ENCODE results near the gene KCNQ2.

KCNQ2 gene

GRCh38 chr20:63417097-63417737 lies 55.2 kb downstream of the KCNQ2 start:
- Mint-ChIP-seq H3K36me3 (ENCODE audit: low read depth) (no peaks in the 10 kb centered on the region), H3K9me3 (no peaks in the 10 kb centered on the region), H3K27ac (no peak overlapping the region), H3K4me3 (no peak overlapping the region), H3K4me1 (ENCODE audit: low read depth) (no peaks in the 10 kb centered on the region), H3K27me3 (peaks cover 9% of the 10 kb centered on the region)
- intact Hi-C loops (cut with micrococcal nuclease), result no loop called here

GRCh38 chr20:63416631-63417030 lies 55.8 kb downstream of the KCNQ2 start:
- H3K36me3 Mint-ChIP-seq (ENCODE audit: low read depth), result no peaks in the 10 kb centered on the region
- intact Hi-C loops (cut with micrococcal nuclease), result no loop called here
- no peaks in the 10 kb centered on the region for H3K9me3 Mint-ChIP-seq
- peaks cover 9% of the 10 kb centered on the region for H3K27me3 Mint-ChIP-seq
- H3K4me3 Mint-ChIP-seq, result no peak overlapping the region
- H3K27ac Mint-ChIP-seq, result no peak overlapping the region
- H3K4me1 Mint-ChIP-seq (ENCODE audit: low read depth), result no peaks in the 10 kb centered on the region

GRCh38 chr20:63415647-63416391 lies 56.6 kb downstream of the KCNQ2 start:
- H3K27me3 Mint-ChIP-seq, result peaks cover 6% of the 10 kb centered on the region
- no peaks in the 10 kb centered on the region for H3K9me3 Mint-ChIP-seq
- no peak overlapping the region for H3K4me3 Mint-ChIP-seq
- no peaks in the 10 kb centered on the region for H3K4me1 Mint-ChIP-seq (ENCODE audit: low read depth)
- H3K27ac Mint-ChIP-seq, result no peak overlapping the region
- H3K36me3 Mint-ChIP-seq (ENCODE audit: low read depth), result no peaks in the 10 kb centered on the region
- intact Hi-C loops (cut with micrococcal nuclease), result no loop called here

GRCh38 chr20:63414720-63415430 lies 57.6 kb downstream of the KCNQ2 start:
- no peaks in the 10 kb centered on the region for H3K4me1 Mint-ChIP-seq (ENCODE audit: low read depth)
- intact Hi-C loops (cut with micrococcal nuclease), result no loop called here
- H3K9me3 Mint-ChIP-seq, result no peaks in the 10 kb centered on the region
- H3K36me3 Mint-ChIP-seq (ENCODE audit: low read depth), result no peaks in the 10 kb centered on the region
- no peak overlapping the region for H3K4me3 Mint-ChIP-seq
- H3K27me3 Mint-ChIP-seq, result peaks cover 3% of the 10 kb centered on the region
- H3K27ac Mint-ChIP-seq, result no peak overlapping the region

- no peak overlapping the region for H3K4me3 Mint-ChIP-seq
- H3K9me3 Mint-ChIP-seq, result no peaks in the 10 kb centered on the region
- intact Hi-C loops (cut with micrococcal nuclease), result no loop called here
- no peaks in the 10 kb centered on the region for H3K27me3 Mint-ChIP-seq
- H3K27ac Mint-ChIP-seq, result no peak overlapping the region
- no peaks in the 10 kb centered on the region for H3K36me3 Mint-ChIP-seq (ENCODE audit: low read depth)
- H3K4me1 Mint-ChIP-seq (ENCODE audit: low read depth), result no peaks in the 10 kb centered on the region
Observed at GRCh38 chr20:63413963-63414684, 58.3 kb downstream of the KCNQ2 start.

- Mint-ChIP-seq H3K27me3 (no peaks in the 10 kb centered on the region), H3K36me3 (ENCODE audit: low read depth) (no peaks in the 10 kb centered on the region), H3K27ac (no peak overlapping the region), H3K4me1 (ENCODE audit: low read depth) (no peaks in the 10 kb centered on the region), H3K4me3 (no peak overlapping the region), H3K9me3 (no peaks in the 10 kb centered on the region)
- intact Hi-C loops (cut with micrococcal nuclease), result no loop called here
Observed at GRCh38 chr20:63413323-63413722, 59.1 kb downstream of the KCNQ2 start.

GRCh38 chr20:63412889-63413288 lies 59.6 kb downstream of the KCNQ2 start:
- Mint-ChIP-seq H3K4me3 (no peak overlapping the region), H3K9me3 (no peaks in the 10 kb centered on the region), H3K27me3 (no peaks in the 10 kb centered on the region), H3K36me3 (ENCODE audit: low read depth) (no peaks in the 10 kb centered on the region), H3K4me1 (ENCODE audit: low read depth) (no peaks in the 10 kb centered on the region), H3K27ac (no peak overlapping the region)
- intact Hi-C loops (cut with micrococcal nuclease), result no loop called here

GRCh38 chr20:63411898-63412631 lies 60.4 kb downstream of the KCNQ2 start:
- Mint-ChIP-seq H3K27me3 (peaks cover 2% of the 10 kb centered on the region), H3K4me1 (ENCODE audit: low read depth) (no peaks in the 10 kb centered on the region), H3K27ac (no peak overlapping the region), H3K4me3 (no peak overlapping the region), H3K36me3 (ENCODE audit: low read depth) (no peaks in the 10 kb centered on the region), H3K9me3 (no peaks in the 10 kb centered on the region)
- intact Hi-C loops (cut with micrococcal nuclease), result no loop called here

- intact Hi-C loops (cut with micrococcal nuclease), result no loop called here
- Mint-ChIP-seq H3K27ac (no peak overlapping the region), H3K4me3 (no peak overlapping the region), H3K9me3 (no peaks in the 10 kb centered on the region), H3K27me3 (peaks cover 2% of the 10 kb centered on the region), H3K4me1 (ENCODE audit: low read depth) (no peaks in the 10 kb centered on the region), H3K36me3 (ENCODE audit: low read depth) (no peaks in the 10 kb centered on the region)
Observed at GRCh38 chr20:63411151-63411897, 61.1 kb downstream of the KCNQ2 start.

GRCh38 chr20:63409834-63410435 lies 62.5 kb downstream of the KCNQ2 start:
- Mint-ChIP-seq H3K9me3 (no peaks in the 10 kb centered on the region), H3K36me3 (ENCODE audit: low read depth) (no peaks in the 10 kb centered on the region), H3K27me3 (peaks cover 2% of the 10 kb centered on the region), H3K4me3 (no peak overlapping the region), H3K27ac (no peak overlapping the region), H3K4me1 (ENCODE audit: low read depth) (no peaks in the 10 kb centered on the region)
- intact Hi-C loops (cut with micrococcal nuclease), result no loop called here

- H3K27me3 Mint-ChIP-seq, result peaks cover 2% of the 10 kb centered on the region
- H3K9me3 Mint-ChIP-seq, result no peaks in the 10 kb centered on the region
- intact Hi-C loops (cut with micrococcal nuclease), result no loop called here
- H3K36me3 Mint-ChIP-seq (ENCODE audit: low read depth), result no peaks in the 10 kb centered on the region
- H3K27ac Mint-ChIP-seq, result no peak overlapping the region
- no peak overlapping the region for H3K4me3 Mint-ChIP-seq
- H3K4me1 Mint-ChIP-seq (ENCODE audit: low read depth), result no peaks in the 10 kb centered on the region
Observed at GRCh38 chr20:63409066-63409833, 63.2 kb downstream of the KCNQ2 start.

- Mint-ChIP-seq H3K4me3 (no peak overlapping the region), H3K9me3 (no peaks in the 10 kb centered on the region), H3K36me3 (ENCODE audit: low read depth) (no peaks in the 10 kb centered on the region), H3K27ac (no peak overlapping the region), H3K27me3 (peaks cover 2% of the 10 kb centered on the region), H3K4me1 (ENCODE audit: low read depth) (no peaks in the 10 kb centered on the region)
- intact Hi-C loops (cut with micrococcal nuclease), result no loop called here
Observed at GRCh38 chr20:63408684-63409046, 63.8 kb downstream of the KCNQ2 start.
